Colonic mucosa (tissue), 4 donors: ENCODE measurements around the gene SERP2. TPM values are rescaled to one million over a fixed set of nuclear protein-coding genes. Genes with fewer than 3 reads are reported as not detected.

ENCODE experiments used
- DNase-seq: peaks from one replicate; pipeline ENCODE4 v3.0.0-alpha.2; 2020
- H3K27ac ChIP-seq: fragments of 200-600 bp; one replicate; pipeline ENCODE4 v1.8.0; 2021
- H3K27me3 ChIP-seq: fragments of 200-600 bp; one replicate; pipeline ENCODE4 v1.8.0; 2021
- H3K36me3 ChIP-seq: fragments of 200-600 bp; one replicate; pipeline ENCODE4 v1.8.0; 2021
- H3K4me1 ChIP-seq: fragments of 200-600 bp; one replicate; pipeline ENCODE4 v1.8.0; 2021; ENCODE audit warnings: mild to moderate bottlenecking
- H3K4me3 ChIP-seq: fragments of 200-600 bp; one replicate; pipeline ENCODE4 v1.8.0; 2021
- H3K9ac ChIP-seq, 2 donors: one replicate each; pipeline ENCODE4 v1.7.0; 2013; ENCODE audit warnings: control low read depth in 2 of 2, low read depth in 2 of 2, low read length in 2 of 2
- H3K9me3 ChIP-seq: fragments of 200-600 bp; one replicate; pipeline ENCODE4 v1.8.0; 2021
- intact Hi-C: fragments of 100-400 bp; cut with DNase I; formaldehyde crosslinking; loops from one replicate; pipeline ENCODE4 v1.14.1; 2022
- total RNA-seq, 2 donors: library from RNA; stranded (reverse); fragmentation: NEBNext Ultra II Directional in 1 of 2; extraction: Animal tissue kit (Norgen Biotek cat#: 25700) in 1 of 2; gene quantifications; one replicate each; pipeline ENCODE4 v1.2.1, GENCODE V29; 2021
- TF ChIP-seq, protein P1 (sequence below): fragments of 200-600 bp; IDR thresholded peaks from one replicate; pipeline ENCODE4 v1.8.0; 2022; ENCODE audit warnings: antibody characterized with exemption, mild to moderate bottlenecking
- donor health status: healthy.
- donor health status: DM: no; HTN: no; CAD: no.
- donor health status: DM: no; HTN: no; CAD: no.

The SERP2 gene
- total RNA-seq, 2 donors from 2014 or later: 1.6 to 2.7 TPM

DNA sequence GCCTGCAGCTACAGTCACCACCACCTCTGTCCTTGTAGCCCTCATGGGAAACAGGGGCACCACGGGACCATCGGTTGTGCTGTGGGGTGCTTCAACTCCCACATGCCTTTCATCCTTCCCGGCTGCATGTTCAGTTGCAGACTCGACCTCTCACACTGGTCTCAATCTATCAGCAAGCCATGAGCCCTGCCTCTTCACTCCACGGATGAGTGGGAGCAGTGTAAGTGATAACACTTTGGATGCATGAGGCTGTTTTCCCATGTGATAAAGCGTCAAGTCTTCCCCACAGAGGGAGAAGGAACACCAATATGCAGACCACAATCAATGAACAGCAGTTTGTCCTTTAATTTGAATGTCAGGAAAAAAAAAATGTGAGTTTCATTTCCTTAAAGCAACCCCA lies 12.2 kb downstream of the SERP2 start:
- intact Hi-C loops: no loop called here

DNA sequence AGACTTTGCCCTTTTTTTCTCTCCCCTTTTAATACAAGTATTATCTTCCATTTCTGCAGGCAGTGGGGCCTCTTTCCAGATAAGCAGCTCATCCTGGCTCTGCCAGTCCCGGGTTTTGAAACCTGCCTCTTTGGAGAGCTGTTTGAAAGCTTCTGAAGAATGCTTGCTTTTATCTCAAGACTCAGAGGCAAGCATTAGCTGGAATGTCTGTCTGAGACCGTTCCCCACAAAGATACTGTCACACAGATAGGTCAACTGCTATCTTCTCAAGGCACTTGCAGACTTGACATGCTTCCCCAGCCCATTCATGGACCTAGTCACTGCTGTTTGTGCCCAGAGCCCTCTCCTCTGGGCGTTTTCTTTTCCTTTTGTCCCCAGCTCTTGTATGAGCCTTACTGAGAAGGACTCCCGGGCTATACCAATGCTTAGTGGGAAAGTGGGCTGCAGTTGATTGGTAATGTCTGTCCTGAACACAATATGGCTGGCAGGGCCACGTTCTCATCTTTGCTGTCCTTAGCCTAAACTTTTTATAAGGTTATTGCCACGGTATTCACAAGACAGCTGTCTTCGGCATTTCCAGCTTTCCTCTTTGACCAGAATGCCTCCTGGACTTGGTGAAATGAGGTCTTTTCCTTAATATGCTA lies 13.4 kb downstream of the SERP2 start:
- intact Hi-C loops: no loop called here

More for the DNA sequence above, 12.2 kb downstream of the SERP2 start:
- H3K4me1 ChIP-seq: no peaks in the 10 kb centered on the region
- no peaks in the 10 kb centered on the region for H3K36me3 ChIP-seq
- H3K27me3 ChIP-seq: no peaks in the 10 kb centered on the region
- no peaks in the 10 kb centered on the region for H3K9me3 ChIP-seq
- TF ChIP-seq, protein P1, sequence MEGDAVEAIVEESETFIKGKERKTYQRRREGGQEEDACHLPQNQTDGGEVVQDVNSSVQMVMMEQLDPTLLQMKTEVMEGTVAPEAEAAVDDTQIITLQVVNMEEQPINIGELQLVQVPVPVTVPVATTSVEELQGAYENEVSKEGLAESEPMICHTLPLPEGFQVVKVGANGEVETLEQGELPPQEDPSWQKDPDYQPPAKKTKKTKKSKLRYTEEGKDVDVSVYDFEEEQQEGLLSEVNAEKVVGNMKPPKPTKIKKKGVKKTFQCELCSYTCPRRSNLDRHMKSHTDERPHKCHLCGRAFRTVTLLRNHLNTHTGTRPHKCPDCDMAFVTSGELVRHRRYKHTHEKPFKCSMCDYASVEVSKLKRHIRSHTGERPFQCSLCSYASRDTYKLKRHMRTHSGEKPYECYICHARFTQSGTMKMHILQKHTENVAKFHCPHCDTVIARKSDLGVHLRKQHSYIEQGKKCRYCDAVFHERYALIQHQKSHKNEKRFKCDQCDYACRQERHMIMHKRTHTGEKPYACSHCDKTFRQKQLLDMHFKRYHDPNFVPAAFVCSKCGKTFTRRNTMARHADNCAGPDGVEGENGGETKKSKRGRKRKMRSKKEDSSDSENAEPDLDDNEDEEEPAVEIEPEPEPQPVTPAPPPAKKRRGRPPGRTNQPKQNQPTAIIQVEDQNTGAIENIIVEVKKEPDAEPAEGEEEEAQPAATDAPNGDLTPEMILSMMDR: no peak
- H3K9ac ChIP-seq: no peak overlapping the region
- no peak overlapping the region for H3K27ac ChIP-seq
- H3K4me3 ChIP-seq: no peak overlapping the region
- DNase-seq: no peak

DNA sequence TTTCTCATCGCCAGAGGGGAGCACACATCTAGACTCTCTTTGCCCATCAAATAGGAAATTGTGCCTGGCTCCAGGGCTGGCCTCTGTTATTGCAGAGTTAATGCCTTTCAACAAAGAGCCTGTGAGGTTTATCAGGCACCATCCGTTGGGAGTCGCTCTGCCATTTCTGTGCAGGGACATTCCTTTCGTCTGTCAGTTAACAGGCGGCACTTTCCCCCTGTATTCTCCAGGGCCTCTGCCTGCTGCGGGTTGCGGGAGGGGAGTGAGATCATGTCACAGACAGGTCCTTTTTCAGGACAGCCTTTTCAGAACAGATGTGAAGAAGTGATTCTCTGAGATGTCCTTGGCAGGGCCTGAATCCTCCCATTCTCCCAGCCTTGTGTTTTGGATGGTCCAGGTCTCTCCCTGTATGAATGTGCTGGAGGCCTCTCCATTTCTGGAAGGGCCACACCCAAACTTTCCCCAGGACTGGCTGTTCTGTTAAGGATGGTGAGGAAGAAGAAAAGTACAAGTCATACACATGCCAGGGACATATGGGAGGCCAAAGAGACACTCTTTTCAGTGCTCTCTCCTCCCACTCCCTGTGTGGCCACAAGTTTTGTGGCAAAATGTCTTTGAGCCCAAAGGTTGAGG lies 14.9 kb downstream of the SERP2 start:
- H3K27me3 ChIP-seq: no peaks in the 10 kb centered on the region
- intact Hi-C loops: no loop called here
- TF ChIP-seq, protein P1: no peak

More for the DNA sequence above, 13.4 kb downstream of the SERP2 start:
- no peaks in the 10 kb centered on the region for H3K36me3 ChIP-seq
- no peaks in the 10 kb centered on the region for H3K27me3 ChIP-seq
- DNase-seq: no peak
- no peak overlapping the region for H3K4me3 ChIP-seq
- no peak overlapping the region for H3K9ac ChIP-seq
- no peak overlapping the region for H3K27ac ChIP-seq
- no peaks in the 10 kb centered on the region for H3K9me3 ChIP-seq
- TF ChIP-seq, protein P1: no peak
- no peaks in the 10 kb centered on the region for H3K4me1 ChIP-seq

DNA sequence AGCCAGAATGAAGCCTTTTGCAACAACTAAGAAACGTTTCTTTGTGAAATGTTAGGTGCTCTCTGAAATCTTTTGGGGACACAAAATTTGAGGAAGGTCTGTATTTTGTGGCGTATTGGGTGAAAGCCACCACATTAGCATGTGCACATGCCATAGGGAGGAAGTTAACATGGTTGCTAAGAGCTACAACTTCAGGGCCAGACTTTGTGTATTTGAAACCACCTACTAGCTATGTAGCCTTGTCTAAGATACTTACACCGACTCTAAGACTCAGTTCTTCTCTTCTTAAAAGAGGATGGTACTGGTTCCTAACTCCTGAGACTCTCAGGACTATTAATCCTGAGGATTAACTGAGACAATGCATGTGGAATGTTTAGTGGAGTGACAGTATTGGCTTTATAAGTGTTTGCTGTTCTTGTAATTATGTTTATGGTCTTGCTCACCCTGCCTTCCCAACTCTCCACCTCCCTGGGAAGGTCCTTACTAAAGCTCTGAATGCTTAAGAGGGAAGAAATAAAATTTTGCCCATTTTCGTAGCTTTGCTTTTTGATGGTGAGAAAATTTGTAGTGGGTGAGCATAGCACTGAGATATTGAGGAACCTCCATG lies 15.5 kb downstream of the SERP2 start:
- intact Hi-C loops: no loop called here
- TF ChIP-seq, protein P1: no peak
- H3K4me1 ChIP-seq: no peaks in the 10 kb centered on the region
- H3K9me3 ChIP-seq: no peaks in the 10 kb centered on the region
- H3K36me3 ChIP-seq: no peaks in the 10 kb centered on the region
- H3K27me3 ChIP-seq: no peaks in the 10 kb centered on the region
- no peak for DNase-seq
- H3K27ac ChIP-seq: no peak overlapping the region
- H3K9ac ChIP-seq: no peak overlapping the region
- no peak overlapping the region for H3K4me3 ChIP-seq

More for the DNA sequence above, 14.9 kb downstream of the SERP2 start:
- H3K4me1 ChIP-seq: no peaks in the 10 kb centered on the region
- H3K9me3 ChIP-seq: no peaks in the 10 kb centered on the region
- DNase-seq: no peak
- H3K27ac ChIP-seq: no peak overlapping the region
- no peaks in the 10 kb centered on the region for H3K36me3 ChIP-seq
- H3K4me3 ChIP-seq: no peak overlapping the region
- H3K9ac ChIP-seq: no peak overlapping the region

DNA sequence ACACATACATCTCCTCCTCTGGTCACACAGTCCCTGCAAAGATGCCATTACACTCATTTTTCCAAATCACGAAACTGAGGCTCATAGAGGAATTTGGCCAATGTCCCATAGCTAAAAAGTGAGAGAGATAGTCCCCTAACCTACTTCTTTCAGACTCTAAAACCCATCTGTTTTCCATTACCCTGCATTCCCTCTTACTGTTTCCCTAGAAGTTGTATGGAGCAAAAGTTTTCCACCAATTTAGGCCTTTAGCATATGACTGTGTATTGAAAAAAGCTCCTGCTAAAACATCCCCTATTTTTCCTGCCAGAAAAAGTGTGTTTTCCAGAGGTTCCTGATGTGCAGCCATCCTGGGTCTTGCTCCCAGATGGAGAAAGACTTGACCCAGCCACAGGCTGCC lies 16.3 kb downstream of the SERP2 start:
- TF ChIP-seq, protein P1: no peak
- intact Hi-C loops: no loop called here
- Histone ChIP-seq H3K4me3 (no peak overlapping the region), H3K27me3 (no peaks in the 10 kb centered on the region), H3K9ac (no peak overlapping the region), H3K36me3 (no peaks in the 10 kb centered on the region), H3K27ac (no peak overlapping the region), H3K4me1 (no peaks in the 10 kb centered on the region), H3K9me3 (no peaks in the 10 kb centered on the region)
- no peak for DNase-seq
